Calu3 (cell line): ENCODE data around the gene SBF2. TPM values are rescaled to one million over a fixed set of nuclear protein-coding genes. Genes with fewer than 3 reads are reported as not detected.
A peak's percentile ranks its signal among the peaks of the same experiment; 100 is the strongest.
"Not testable (repeated sequence)": the region's sequence is repeated elsewhere in the genome, so short reads cannot be mapped to it uniquely, and the experiment has no call there.

Experiments
- BruUV-seq: library from RNA; stranded (reverse); fragments of 400-500 nt; replicated peaks from 2 replicates; lab custom pipeline; 2021; lab: Mats Ljungman, UMichigan
- CTCF ChIA-PET: fragments of 300-600 bp; sonication (Branson Sonifier 250); formaldehyde crosslinking; loops from one replicate; lab custom pipeline; 2022; ENCODE audit warnings: antibody characterized with exemption; lab: Charles Lee
- DNase-seq: peaks from one replicate; pipeline ENCODE4 v3.0.0; 2022
- H3K27ac Mint-ChIP-seq: one replicate; pipeline ENCODE4 v1.8.0; 2022; ENCODE audit warnings: mixed read lengths; ENCODE audit not compliant: unreplicated experiment
- H3K27me3 Mint-ChIP-seq: one replicate; pipeline ENCODE4 v1.8.0; 2022; ENCODE audit warnings: mixed read lengths; ENCODE audit not compliant: unreplicated experiment
- H3K36me3 Mint-ChIP-seq: one replicate; pipeline ENCODE4 v1.8.0; 2022; ENCODE audit warnings: mild to moderate bottlenecking, moderate library complexity, mixed read lengths; ENCODE audit not compliant: insufficient read depth, unreplicated experiment
- H3K4me1 Mint-ChIP-seq: one replicate; pipeline ENCODE4 v1.8.0; 2022; ENCODE audit warnings: mild to moderate bottlenecking, low read depth, mixed read lengths; ENCODE audit not compliant: unreplicated experiment
- H3K4me3 Mint-ChIP-seq: one replicate; pipeline ENCODE4 v1.8.0; 2022; ENCODE audit warnings: mild to moderate bottlenecking, low read depth, moderate library complexity, mixed read lengths; ENCODE audit not compliant: unreplicated experiment
- H3K9me3 Mint-ChIP-seq: one replicate; pipeline ENCODE4 v1.8.0; 2022; ENCODE audit warnings: low read depth, mixed read lengths; ENCODE audit not compliant: unreplicated experiment
- intact Hi-C: fragments of 100-400 bp; cut with micrococcal nuclease; formaldehyde crosslinking; loops from one replicate; pipeline ENCODE4 v1.10.0; 2022; ENCODE audit not compliant: unreplicated experiment
- total RNA-seq: library from RNA; stranded (reverse); gene quantifications from 2 replicates; pipeline ENCODE4 v1.2.3, GENCODE V29; 2022
- TF ChIP-seq, protein P1 (sequence below): fragments of 200-600 bp; IDR thresholded peaks from one replicate; pipeline ENCODE4 v1.8.0; 2022; ENCODE audit warnings: antibody characterized with exemption; ENCODE audit not compliant: unreplicated experiment

SBF2 gene
- total RNA-seq, 1 experiment from 2014 or later = 39.0 TPM

DNA sequence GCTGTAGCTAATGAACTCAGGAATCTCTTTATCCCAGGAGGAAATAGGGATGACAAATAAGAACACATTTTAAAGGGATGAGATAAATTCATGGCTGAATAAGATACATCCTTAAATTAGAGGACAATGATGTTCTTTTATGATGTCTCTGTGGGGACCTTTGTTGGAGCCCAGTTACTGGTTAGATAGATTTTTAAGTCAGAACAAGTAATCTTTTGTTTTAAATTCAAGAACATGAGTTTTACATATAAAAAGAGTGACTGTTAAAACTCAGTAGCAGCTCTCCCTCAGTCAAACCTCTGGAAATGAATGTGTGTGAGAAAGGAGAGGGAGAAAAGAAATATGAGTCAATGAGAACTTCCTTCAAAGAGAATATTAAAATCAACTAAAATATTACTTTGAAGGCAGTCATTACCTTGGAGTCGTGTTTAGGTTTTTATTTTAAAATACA lies 388.5 kb downstream of the SBF2 start:
- Mint-ChIP-seq H3K27me3 (no peaks in the 10 kb centered on the region), H3K4me3 (no peak overlapping the region), H3K36me3 (no peaks in the 10 kb centered on the region), H3K4me1 (peaks cover 25% of the 10 kb centered on the region), H3K9me3 (no peaks in the 10 kb centered on the region), H3K27ac (no peak overlapping the region)
- DNase-seq = no peak
- BruUV-seq = no TSS peak
- CTCF ChIA-PET = no interaction called here
- intact Hi-C loops = no loop called here
- TF ChIP-seq, protein P1, sequence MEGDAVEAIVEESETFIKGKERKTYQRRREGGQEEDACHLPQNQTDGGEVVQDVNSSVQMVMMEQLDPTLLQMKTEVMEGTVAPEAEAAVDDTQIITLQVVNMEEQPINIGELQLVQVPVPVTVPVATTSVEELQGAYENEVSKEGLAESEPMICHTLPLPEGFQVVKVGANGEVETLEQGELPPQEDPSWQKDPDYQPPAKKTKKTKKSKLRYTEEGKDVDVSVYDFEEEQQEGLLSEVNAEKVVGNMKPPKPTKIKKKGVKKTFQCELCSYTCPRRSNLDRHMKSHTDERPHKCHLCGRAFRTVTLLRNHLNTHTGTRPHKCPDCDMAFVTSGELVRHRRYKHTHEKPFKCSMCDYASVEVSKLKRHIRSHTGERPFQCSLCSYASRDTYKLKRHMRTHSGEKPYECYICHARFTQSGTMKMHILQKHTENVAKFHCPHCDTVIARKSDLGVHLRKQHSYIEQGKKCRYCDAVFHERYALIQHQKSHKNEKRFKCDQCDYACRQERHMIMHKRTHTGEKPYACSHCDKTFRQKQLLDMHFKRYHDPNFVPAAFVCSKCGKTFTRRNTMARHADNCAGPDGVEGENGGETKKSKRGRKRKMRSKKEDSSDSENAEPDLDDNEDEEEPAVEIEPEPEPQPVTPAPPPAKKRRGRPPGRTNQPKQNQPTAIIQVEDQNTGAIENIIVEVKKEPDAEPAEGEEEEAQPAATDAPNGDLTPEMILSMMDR = no peak

DNA sequence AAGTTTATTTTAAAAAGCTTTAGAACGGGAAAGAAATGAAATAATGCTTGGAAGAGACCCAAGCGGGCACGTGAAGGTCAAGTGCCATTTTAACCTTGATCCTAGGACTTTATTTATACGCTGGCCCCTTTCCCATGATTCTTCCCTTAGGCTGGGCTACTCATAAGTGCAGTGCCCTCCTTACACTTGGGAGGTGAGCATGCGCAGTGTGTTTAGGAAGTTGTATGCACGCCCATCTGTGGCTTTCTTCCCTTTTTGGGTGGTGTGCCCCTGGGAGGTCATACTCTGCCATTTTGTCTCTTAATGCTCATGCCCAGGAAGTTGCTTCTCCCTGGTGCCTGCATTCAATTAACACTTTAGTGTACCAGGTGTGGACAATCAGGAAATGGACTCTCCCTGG lies 390.4 kb downstream of the SBF2 start:
- intact Hi-C loops = no loop called here
- Mint-ChIP-seq H3K9me3 (no peaks in the 10 kb centered on the region), H3K36me3 (peaks cover 6% of the 10 kb centered on the region), H3K27me3 (no peaks in the 10 kb centered on the region), H3K27ac (no peak overlapping the region), H3K4me3 (no peak overlapping the region), H3K4me1 (peaks cover 44% of the 10 kb centered on the region)
- CTCF ChIA-PET = no interaction called here
- DNase-seq = no peak
- no TSS peak for BruUV-seq
- TF ChIP-seq, protein P1 = no peak

DNA sequence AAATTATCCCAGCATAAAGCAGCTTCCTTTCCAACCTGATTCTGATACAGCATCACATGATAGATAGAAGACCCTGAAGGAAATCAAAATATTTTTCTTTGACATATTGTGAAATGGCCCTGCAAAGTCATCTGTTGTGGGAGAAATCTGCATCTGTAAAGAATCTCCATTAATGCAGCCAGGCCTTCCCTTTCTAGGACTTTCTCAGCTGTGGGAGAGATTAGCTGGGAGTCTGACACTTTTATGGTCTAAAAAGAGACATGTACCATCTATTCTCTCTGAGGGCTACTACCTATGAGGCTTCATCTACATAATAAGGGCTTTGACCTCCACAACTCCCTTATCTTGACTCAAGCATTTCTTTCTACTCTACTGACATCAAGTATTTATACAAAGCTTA lies 392.1 kb downstream of the SBF2 start:
- DNase-seq = no peak
- no peak overlapping the region for H3K27ac Mint-ChIP-seq
- CTCF ChIA-PET = no interaction called here
- BruUV-seq = no TSS peak
- H3K4me1 Mint-ChIP-seq = peaks cover 36% of the 10 kb centered on the region
- no peak overlapping the region for H3K4me3 Mint-ChIP-seq
- TF ChIP-seq, protein P1 = no peak
- H3K27me3 Mint-ChIP-seq = no peaks in the 10 kb centered on the region
- intact Hi-C loops = no loop called here
- H3K36me3 Mint-ChIP-seq = peaks cover 6% of the 10 kb centered on the region
- no peaks in the 10 kb centered on the region for H3K9me3 Mint-ChIP-seq

DNA sequence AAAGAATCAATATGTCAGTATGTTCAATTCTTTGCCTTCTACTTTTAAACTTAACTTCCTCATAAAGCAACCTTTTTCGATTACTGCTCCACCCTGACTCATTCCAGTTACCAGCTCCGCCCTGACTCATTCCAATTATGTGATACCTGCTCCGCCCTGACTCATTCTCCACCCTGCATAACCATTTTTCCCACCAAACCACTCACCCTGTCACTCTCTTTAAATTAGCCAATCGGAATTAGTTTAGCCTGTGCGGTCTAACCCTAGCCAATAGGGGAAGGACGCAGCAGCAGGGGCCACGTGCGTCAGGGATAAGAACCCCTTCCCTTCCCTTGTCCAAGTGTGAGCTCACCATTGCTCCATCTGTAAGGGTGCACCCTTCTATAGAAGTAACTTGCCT lies 393.8 kb downstream of the SBF2 start:
- peaks cover 22% of the 10 kb centered on the region for H3K4me1 Mint-ChIP-seq
- H3K4me3 Mint-ChIP-seq, H3K36me3 Mint-ChIP-seq, BruUV-seq, H3K9me3 Mint-ChIP-seq, H3K27me3 Mint-ChIP-seq, intact Hi-C loops: not testable (repeated sequence)
- peak overlapping the region; percentile 65 for H3K27ac Mint-ChIP-seq
- CTCF ChIA-PET = interaction anchor here (0.6 kb wide), 1 partner anchor 133 kb away, joined by 4 read pairs; no protein-coding TSS in a partner anchor
- peak; percentile 74 for DNase-seq

DNA sequence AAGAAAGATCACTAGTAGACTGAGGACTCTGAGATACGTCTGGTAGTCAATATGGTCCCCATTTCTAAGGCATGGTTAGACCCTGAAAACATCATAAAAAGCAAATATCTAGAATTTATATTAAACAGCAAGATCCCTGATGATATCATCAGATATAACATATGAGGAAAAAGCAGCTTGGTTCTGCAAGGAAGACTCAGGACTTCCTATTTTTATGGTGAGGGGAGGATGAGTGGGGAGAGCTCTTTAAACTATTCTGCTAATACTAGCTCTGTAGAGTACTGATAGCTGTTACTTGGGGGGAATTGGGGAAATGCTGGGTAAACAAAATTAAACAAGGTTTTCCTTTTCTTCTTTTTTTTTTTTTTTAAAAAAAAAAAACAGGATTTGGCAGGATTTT lies 394.3 kb downstream of the SBF2 start:
- no peaks in the 10 kb centered on the region for H3K27me3 Mint-ChIP-seq
- H3K9me3 Mint-ChIP-seq = peaks cover 2% of the 10 kb centered on the region
- peaks cover 22% of the 10 kb centered on the region for H3K4me1 Mint-ChIP-seq
- CTCF ChIA-PET = interaction anchor here (0.6 kb wide), 1 partner anchor 134 kb away, joined by 4 read pairs; no protein-coding TSS in a partner anchor
- H3K27ac Mint-ChIP-seq = peak overlapping the region; percentile 65
- H3K4me3 Mint-ChIP-seq = no peak overlapping the region
- BruUV-seq = no TSS peak
- peaks cover 6% of the 10 kb centered on the region for H3K36me3 Mint-ChIP-seq
- intact Hi-C loops = no loop called here
- DNase-seq = no peak
- TF ChIP-seq, protein P1 = no peak
